ENCODE measurements around the gene LRRN3.

DNA sequence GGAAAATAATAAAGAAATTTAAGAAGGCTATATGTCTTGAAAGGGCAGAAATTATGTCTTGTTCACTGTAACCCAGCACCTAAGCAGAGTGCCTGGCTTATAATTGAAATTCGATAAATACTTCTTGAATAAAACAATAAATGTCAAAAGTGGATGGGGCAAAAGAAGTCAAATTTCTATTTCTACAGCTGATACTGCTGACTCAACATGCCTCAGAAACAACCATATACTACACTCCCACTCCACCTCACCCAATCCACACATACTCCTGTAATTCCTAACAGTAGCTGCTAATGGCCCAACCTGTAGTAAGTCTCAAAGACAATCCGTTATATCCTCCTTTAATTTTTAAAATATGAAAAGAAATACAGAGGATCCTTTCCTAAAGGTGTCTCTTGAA lies 48.1 kb upstream of the LRRN3 start:
- no peak for TF ChIP-seq EP300 (IDR thresholded peaks at IDR 0.05)
- TF ChIP-seq, protein P1, sequence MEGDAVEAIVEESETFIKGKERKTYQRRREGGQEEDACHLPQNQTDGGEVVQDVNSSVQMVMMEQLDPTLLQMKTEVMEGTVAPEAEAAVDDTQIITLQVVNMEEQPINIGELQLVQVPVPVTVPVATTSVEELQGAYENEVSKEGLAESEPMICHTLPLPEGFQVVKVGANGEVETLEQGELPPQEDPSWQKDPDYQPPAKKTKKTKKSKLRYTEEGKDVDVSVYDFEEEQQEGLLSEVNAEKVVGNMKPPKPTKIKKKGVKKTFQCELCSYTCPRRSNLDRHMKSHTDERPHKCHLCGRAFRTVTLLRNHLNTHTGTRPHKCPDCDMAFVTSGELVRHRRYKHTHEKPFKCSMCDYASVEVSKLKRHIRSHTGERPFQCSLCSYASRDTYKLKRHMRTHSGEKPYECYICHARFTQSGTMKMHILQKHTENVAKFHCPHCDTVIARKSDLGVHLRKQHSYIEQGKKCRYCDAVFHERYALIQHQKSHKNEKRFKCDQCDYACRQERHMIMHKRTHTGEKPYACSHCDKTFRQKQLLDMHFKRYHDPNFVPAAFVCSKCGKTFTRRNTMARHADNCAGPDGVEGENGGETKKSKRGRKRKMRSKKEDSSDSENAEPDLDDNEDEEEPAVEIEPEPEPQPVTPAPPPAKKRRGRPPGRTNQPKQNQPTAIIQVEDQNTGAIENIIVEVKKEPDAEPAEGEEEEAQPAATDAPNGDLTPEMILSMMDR (IDR thresholded peaks at IDR 0.05), result no peak
